ENCODE measurements around the gene DGKH. TPM values are rescaled to one million over a fixed set of nuclear protein-coding genes. Genes with fewer than 3 reads are reported as not detected.

Gene DGKH
- total and polyA plus RNA-seq, 10 of the 15 experiments (the other 5 are each of a cell fraction or from before 2014, with no cell fraction given): 1.3 to 15.2 (median 7.3) TPM

- Histone ChIP-seq H3K36me3 (ENCODE audit: control insufficient read depth in 2 of 2, insufficient read depth in 2 of 2, low read length in 1 of 2) (no peaks in the 10 kb centered on the region), H4K20me1 (ENCODE audit: control insufficient read depth, insufficient read depth) (no peaks in the 10 kb centered on the region), H3K9ac (ENCODE audit: control insufficient read depth, insufficient read depth, low read length) (no peak overlapping the region), H3K27ac (ENCODE audit: control insufficient read depth, insufficient read depth) (no peak overlapping the region), H3K9me3 (replicated peaks; ENCODE audit: control insufficient read depth, insufficient read depth, low read length) (no peaks in the 10 kb centered on the region), H3K4me3 (no peak overlapping the region), H3K4me1 (ENCODE audit: control insufficient read depth, insufficient read depth, low read length) (no peaks in the 10 kb centered on the region), H2AFZ (ENCODE audit: control insufficient read depth, low read depth, low read length) (no peak overlapping the region), H3K4me2 (ENCODE audit: control insufficient read depth, insufficient read depth) (no peak overlapping the region), H3K27me3 (replicated peaks in 1 of 2; ENCODE audit: control insufficient read depth in 2 of 2, insufficient read depth in 2 of 2, low read length in 1 of 2) (peaks cover 0 to 1% of the 10 kb centered on the region in 2 experiments; a peak in 2 of 4 replicates), H3K79me2 (ENCODE audit: control insufficient read depth, insufficient read depth, low read length) (no peaks in the 10 kb centered on the region)
- FAIRE-seq: no peak
- TF ChIP-seq KDM1A (IDR thresholded peaks at IDR 0.05; ENCODE audit: borderline replicate concordance) (no peak), EZH2 (IDR thresholded peaks at IDR 0.05; ENCODE audit: borderline replicate concordance, control insufficient read depth, low read depth, low read length) (no peak), MYB (IDR thresholded peaks at IDR 0.05; ENCODE audit: borderline replicate concordance, low read depth, low read length) (no peak), JUNB (IDR thresholded peaks at IDR 0.05) (no peak), ZNF622 (IDR thresholded peaks at IDR 0.05) (no peak), POLR2A (IDR thresholded peaks at IDR 0.05; ENCODE audit: low read depth, low read length) (no peak), STAT1 (conservative IDR thresholded peaks at IDR 0.05) (no peak), USF2 (IDR thresholded peaks at IDR 0.05; ENCODE audit: borderline replicate concordance, low read depth, low read length) (no peak), NR2C1 (IDR thresholded peaks at IDR 0.05) (no peak), FOXK2 (IDR thresholded peaks at IDR 0.05) (no peak), SMARCA5 (IDR thresholded peaks at IDR 0.05) (no peak), CREB1 (IDR thresholded peaks at IDR 0.05; ENCODE audit: low read depth) (no peak), FOS (IDR thresholded peaks at IDR 0.05; ENCODE audit: borderline replicate concordance, extremely low read depth, insufficient read length) (no peak)
- TF ChIP-seq, protein P1, sequence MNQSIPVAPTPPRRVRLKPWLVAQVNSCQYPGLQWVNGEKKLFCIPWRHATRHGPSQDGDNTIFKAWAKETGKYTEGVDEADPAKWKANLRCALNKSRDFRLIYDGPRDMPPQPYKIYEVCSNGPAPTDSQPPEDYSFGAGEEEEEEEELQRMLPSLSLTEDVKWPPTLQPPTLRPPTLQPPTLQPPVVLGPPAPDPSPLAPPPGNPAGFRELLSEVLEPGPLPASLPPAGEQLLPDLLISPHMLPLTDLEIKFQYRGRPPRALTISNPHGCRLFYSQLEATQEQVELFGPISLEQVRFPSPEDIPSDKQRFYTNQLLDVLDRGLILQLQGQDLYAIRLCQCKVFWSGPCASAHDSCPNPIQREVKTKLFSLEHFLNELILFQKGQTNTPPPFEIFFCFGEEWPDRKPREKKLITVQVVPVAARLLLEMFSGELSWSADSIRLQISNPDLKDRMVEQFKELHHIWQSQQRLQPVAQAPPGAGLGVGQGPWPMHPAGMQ (IDR thresholded peaks at IDR 0.05; ENCODE audit: borderline replicate concordance): no peak
- TF ChIP-seq, protein P2, sequence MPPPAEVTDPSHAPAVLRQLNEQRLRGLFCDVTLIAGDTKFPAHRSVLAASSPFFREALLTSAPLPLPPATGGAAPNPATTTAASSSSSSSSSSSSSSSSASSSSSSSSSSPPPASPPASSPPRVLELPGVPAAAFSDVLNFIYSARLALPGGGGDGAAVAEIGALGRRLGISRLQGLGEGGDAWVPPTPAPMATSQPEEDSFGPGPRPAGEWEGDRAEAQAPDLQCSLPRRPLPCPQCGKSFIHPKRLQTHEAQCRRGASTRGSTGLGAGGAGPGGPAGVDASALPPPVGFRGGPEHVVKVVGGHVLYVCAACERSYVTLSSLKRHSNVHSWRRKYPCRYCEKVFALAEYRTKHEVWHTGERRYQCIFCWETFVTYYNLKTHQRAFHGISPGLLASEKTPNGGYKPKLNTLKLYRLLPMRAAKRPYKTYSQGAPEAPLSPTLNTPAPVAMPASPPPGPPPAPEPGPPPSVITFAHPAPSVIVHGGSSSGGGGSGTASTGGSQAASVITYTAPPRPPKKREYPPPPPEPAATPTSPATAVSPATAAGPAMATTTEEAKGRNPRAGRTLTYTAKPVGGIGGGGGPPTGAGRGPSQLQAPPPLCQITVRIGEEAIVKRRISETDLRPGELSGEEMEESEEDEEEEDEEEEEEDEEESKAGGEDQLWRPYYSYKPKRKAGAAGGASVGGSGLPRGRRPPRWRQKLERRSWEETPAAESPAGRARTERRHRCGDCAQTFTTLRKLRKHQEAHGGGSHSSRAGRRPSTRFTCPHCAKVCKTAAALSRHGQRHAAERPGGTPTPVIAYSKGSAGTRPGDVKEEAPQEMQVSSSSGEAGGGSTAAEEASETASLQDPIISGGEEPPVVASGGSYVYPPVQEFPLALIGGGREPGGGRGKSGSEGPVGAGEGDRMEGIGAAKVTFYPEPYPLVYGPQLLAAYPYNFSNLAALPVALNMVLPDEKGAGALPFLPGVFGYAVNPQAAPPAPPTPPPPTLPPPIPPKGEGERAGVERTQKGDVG (CRISPR knock-in tag; IDR thresholded peaks at IDR 0.05): no peak
- RAD21 ChIA-PET (ENCODE audit: unreplicated experiment): interaction anchor here (0.7 kb wide), 1 partner anchor 86 kb away, joined by 3 read pairs; no protein-coding TSS in a partner anchor
- DNase-seq (ENCODE audit: low read depth, low spot score): no peak
- intact Hi-C loops (cut with micrococcal nuclease; ENCODE audit: unreplicated experiment) (no loop called here), in situ Hi-C loops (cut with MboI) (no loop called here)
- SMC1A ChIA-PET (ENCODE audit: uncharacterized antibody, unreplicated experiment): interaction anchor here (0.7 to 1.5 kb wide), 3 partner anchors 13 to 57 kb away, joined by 3 to 4 read pairs (median 3); no protein-coding TSS in a partner anchor
- no peak for ATAC-seq
- no TSS peak for BruUV-seq (replicated peaks)
- POLR2A ChIA-PET: interaction anchor here (0.7 kb wide), 1 partner anchor 560 kb away, joined by 3 read pairs; no protein-coding TSS in a partner anchor
- CTCF ChIA-PET: no interaction called here
Observed at GRCh38 chr13:42027286-42027685, 21.2 kb upstream of the DGKH start.
